ENCODE data around the gene F10.
"Not testable (repeated sequence)": the region's sequence is repeated elsewhere in the genome, so short reads cannot be mapped to it uniquely, and the experiment has no call there.

- TF ChIP-seq POLR2A, CTCF (IDR thresholded peaks at IDR 0.05): not testable (repeated sequence)
Measured at GRCh38 chr13:113102302-113102701, 20.3 kb upstream of the F10 start.
